NCI-H1048 (cell line): Measurements from ENCODE around the gene LYRM2.
"Not testable (repeated sequence)": the region's sequence is repeated elsewhere in the genome, so short reads cannot be mapped to it uniquely, and the experiment has no call there.

Experiments
- DNase-seq: peaks from one replicate; lab custom pipeline; 2025; lab: John Stamatoyannopoulos, UW

The LYRM2 gene

DNA sequence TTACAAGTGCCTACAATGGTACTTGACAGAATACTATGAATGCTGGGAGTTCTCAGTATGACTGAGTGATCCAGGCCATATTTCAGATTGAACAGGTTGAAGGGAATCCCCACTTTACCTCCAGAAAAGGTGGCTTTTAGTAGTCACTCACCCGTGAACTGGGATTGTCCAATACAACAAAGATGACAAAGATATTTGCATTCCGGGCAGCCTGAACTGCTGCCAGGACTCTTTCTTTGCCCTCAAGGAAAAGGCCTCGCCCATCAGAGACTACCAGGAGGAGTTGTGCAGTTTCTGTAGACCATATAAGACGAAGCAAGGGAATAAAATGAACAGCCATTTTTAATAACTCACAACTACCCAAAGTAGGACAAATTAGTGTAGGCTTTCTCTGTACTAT lies 6.3 kb upstream of the LYRM2 start:
- no peak for DNase-seq

DNA sequence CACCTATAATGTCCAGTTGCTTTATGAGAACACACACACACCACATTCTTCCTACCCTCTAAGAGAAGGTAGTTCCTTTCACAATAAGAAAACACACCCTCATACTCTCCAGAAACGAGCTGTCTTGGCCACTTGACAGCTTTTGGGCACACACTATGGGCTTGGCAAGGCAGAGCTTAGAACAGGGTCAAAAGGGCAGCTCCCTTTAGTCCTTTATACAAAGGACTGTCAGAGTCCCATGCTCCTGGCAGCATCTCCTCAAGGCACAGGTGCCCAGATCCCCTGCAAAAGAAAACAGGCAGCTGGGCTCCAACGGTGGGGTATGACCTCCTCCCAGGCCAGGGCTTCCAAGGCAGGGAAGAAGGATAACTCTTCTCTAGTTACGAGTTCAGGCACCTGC lies 4.9 kb upstream of the LYRM2 start:
- no peak for DNase-seq

DNA sequence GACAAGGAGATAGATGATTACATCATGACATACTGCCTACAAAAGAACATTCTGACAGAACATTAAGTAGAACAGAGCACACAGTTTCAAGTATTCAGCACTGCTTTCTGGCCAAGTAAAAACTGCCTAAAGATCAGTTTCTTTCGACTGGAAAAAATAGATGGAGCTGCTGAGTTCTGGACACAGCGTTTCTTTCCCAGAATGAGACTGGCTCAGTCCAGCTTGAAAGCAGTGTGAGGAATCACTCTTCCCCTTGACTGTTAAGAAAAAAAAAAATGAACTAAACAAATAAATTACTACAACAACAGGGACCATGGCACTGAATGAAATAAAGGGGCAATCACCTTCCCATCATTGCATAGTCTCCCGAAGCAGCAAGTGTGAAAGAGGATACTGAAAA lies 4.4 kb upstream of the LYRM2 start:
- DNase-seq: no peak

DNA sequence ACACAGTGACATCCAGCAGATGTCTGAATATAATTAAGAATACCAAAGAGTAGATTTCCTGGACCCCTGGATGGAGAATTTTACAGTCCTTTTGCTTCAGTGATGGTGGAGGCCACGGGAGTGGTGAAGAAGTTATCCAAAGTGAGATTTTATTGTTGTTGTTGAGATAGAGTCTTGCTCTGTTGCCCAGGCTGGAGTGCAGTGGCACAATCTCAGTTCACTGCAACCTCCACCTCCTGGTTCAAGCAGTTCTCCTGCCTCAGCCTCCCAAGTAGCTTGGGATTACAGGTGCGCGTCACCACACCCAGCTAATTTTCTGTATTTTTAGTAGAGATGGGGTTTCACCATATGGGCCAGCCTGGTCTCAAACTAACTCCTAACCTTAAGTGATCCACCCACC lies 3.0 kb upstream of the LYRM2 start:
- DNase-seq: not testable (repeated sequence)

DNA sequence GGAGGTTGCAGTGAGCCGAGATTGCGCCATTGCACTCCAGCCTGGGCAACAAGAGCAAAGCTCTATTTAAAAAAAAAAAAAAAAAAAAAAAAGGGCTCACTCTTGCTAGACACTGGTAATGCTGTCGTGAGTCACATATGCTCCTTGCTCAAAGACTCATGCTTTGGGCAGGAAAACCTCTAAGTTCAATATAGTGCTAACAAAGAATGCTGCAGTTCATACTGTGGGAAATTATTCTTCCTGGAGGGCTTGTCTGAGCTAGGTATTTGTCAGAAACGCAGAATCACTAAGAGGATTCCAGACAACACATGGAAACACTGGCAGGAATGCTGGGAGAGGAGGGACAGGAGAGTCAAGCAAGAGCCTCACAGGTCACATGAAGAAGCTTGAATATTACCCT lies 2.3 kb upstream of the LYRM2 start:
- DNase-seq: no peak

DNA sequence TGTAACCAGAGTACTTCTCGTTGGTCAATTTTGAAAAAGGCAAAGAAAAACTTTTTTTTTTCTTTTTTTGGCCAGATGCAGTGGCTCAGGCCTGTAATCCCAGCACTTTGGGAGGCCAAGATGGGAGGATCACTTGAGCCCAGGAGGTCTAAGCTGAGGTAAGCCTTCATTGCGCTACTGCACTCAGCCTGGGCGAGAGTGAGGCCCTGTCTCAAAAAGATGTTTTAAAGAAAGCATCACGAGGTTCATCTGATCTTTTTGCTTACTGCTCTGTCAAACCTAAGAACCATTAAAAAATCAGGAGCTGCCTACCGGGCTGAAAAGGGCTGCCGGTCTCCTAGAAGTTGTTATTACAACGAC lies 607 bp downstream of the LYRM2 start:
- no peak for DNase-seq

DNA sequence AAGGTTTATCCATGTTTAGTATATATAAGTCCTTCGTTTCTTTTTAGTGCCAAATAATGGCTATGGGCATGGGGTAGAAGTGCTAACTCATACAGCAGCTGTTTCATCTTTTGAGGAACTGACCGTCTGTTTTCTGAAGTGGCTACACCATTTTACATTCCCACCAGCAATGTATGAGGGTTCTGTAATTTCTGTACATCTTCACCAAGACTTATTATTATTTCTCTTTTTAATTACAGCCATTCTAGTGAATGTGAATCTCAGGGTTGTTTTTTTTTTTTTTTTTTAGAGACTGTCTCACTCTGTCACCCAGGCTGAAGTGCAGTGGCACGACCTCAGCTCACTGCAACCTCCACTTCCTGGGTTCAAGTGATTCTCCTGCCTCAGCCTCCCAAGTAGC lies 2.1 kb downstream of the LYRM2 start:
- DNase-seq: not testable (repeated sequence)

DNA sequence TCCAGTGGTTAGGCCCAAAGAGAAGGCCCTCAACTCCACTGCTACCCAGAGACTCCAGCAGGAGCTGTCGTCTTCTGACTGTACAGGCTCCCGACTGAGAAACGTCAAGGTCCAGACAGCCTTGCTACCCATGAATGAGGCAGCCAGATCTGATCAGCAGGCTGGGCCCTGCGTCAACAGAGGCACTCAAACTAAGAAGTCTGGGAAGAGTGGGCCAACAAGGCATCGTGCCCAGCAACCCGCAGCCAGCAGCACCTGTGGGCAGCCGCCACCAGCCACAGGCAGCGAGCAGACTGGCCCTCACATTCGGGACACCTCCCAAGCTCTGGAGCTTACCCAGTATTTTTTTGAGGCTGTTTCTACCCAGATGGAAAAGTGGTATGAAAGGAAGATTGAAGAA lies 8.1 kb downstream of the LYRM2 start:
- no peak for DNase-seq

DNA sequence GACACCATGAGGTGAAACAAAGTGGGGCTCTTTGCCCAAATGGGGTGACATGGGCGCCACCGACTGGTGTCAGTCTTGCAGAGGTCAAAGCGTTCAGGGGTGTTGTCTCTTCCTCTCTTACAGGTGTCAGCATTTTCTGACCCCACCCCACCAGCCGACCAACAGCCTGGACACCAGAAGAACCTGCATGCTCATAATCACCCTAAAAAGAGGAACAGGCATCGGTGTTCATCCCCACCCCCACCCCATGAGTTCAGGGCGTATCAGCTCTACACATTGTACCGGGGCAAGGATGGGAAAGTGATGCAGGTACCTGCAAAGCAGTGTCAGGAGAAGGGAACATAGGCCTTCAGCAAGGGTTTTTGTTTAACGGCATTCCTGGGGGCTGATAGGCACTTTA lies 14.8 kb downstream of the LYRM2 start:
- DNase-seq: no peak

DNA sequence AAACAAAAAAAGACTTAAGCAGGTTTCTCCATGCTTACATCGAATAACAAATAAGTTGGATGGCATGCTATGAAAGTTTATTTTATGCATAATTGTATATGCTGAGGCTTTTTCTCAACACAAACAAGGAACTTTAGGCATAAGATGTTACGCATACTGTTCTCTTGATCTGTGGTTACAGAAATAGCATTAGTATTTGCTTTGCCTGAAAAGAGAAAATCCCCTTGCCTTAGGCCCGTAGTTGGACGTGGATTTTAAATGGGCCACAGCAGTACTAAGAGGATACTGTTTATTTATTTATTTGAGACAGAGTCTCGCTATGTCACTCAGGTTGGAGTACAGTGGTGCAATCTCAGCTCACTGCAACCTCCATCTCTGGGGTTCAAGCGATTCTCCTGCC lies 19.0 kb downstream of the LYRM2 start:
- DNase-seq: no peak

DNA sequence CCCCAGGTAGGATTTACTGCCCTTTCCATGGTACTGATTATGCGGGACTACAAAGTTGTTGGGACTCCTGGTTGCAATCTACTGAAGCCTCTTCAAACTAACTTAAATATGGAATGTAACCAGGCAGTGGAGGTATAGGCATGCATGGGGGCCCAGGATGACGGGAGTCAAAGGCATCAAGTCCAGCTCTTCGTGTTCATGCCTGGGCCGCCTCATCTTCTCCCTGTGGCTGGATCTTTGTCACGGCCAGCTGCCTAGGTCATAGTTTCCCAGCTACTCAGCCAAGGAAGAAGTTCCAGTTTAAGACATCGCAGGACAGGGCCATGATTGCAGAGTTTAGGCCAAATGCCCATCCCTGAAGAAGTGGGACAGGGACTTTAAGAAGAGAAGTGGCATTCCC lies 20.5 kb downstream of the LYRM2 start:
- no peak for DNase-seq

DNA sequence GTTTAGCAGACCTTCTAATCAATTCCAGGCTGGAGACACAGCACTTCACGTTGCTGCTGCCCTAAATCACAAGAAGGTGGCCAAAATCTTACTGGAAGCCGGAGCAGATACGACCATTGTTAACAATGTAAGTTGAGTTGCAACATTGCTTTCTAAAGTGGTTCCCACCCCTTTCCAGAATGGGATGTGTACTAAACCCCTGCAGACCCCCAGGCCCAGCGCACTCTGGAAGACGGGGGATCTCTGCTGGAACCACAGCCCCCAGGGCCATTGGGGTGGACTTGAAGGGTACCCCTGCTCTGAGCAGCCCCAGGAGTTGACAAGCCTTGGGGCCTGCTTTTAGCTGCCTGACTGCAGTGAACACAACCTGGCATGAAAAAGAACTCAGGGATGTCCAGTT lies 22.0 kb downstream of the LYRM2 start:
- DNase-seq: no peak

DNA sequence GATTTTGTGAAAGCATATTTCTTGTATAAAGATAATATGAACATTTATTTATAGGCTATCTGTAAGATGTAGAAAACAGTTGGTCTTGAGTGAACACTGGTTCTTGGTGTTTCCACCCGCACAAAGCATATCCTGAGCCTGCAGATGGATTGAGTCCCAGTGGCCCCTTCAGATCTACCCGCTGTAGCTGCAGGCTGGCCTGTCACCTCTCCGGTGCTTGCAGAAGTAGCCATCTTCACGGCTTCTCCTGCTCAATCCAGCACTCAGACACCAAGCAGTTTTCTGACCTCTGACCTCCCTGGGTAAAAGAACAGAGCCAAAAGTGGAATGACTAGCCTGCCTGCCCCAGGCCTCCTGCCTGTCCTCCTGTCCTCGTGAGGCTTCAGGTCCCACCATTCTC lies 22.7 kb downstream of the LYRM2 start:
- no peak for DNase-seq

DNA sequence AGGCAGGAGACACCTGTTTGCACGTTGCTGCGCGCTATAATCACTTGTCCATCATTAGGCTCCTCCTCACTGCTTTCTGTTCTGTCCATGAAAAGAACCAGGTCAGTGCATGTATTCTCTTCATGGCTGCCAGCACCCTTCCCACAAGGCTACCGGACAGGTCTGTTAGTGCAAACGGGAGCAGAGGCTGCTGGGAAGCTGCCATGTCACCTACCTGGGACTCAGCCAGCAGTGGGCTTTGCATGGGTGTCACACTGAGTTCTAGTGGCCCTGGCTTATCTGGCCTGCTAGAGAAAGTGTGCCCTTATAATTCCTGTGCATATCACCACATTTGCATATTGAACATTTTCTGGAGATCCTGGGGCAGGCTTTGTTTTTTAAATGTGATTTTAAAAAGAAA lies 24.8 kb downstream of the LYRM2 start:
- no peak for DNase-seq

DNA sequence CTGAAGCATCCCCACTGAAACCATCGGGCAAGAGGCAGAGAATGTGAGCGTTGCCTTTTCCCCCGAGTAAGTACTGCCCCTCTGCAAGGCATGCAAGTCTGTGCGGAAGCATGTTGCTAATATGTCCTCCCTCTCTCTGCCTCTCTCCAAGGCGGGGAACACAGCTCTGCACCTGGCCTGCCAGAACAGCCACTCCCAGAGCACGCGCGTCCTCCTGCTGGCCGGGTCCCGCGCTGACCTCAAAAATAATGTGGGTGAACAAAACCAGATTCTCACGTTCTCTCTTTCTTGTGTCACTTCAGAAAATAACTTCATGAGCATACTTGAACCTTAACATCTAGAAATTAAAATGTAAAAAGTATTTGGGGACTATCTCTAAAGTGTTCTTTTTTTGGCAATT lies 26.4 kb downstream of the LYRM2 start:
- DNase-seq: no peak

DNA sequence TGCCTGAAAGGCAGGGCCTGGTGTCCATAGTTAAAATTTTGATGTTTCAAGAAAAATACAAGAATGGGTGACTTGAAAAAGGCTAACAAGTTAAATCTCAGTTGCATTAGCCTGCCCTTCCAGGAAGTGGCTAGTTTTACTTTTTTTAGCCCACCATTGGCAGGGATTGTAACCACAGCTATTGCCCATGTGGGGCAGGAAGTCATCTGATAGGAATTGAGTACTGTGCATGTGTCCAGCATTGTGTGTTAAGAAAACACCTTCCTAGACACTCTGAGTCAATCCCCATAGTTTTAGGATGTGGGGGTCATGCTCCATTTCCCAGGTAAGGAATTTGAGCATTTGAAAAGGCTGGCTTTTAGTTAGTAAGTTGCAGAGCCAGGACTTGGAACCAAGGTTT lies 26.9 kb downstream of the LYRM2 start:
- DNase-seq: no peak

DNA sequence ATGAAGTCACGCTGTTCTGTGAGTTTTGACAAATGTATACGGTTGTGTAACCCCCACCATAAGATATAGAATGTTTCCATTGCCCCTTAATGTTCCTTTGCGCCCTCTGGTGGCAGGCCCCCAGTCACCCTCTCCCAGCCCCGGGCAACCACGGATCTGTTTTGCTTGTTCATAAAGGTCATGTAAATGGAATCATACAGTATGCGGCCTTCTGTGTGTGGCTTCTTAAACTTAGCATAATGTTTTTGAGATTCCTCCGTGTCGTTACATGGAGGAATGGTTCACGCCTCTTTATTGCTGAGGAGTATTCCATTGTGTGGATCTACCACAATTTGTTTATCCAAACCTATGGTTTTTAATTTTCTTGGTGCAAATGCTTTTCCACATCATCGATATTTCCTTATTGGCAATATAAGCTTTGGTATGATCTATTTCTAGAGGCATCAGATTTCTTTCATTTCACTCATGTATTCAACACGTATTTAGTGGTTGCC lies 28.4 kb downstream of the LYRM2 start:
- DNase-seq: peak; percentile 15

DNA sequence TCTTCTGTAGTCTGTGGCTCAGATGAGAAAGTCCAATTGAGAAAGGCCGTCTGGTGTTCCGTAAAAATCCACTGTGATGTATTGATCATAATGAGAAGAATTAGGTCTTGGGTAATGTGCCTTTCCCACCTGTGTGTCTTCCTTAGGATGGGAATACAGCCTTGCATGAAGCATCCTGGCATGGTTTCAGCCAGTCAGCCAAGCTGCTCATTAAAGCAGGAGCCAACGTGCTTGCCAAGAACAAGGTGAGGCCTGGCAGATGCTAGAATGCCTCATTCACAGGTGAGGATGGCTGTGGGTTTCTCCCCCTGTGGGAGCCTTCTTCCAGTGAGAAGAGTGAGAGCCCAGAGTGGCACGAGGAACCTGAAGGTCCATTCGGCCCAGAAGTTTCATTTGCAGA lies 32.7 kb downstream of the LYRM2 start:
- no peak for DNase-seq

DNA sequence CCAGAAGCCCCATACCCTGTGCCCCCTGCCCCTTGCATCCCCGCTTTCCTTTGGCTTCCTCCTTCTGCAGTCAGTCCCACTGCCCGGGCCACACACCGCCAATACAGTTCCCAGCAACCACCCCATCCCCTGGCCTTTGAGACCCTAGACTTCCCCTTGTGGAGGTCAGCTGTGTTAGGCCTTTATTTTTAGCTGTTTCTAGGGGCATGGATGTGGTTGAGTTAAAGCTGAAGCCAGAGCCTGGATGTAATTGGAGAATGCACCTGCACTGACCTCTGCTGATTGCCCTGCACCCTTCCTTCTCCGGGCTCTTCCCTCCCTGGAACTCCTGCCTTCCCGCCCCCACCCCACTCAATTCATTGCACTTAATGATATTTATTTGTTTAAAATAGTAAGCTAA lies 33.9 kb downstream of the LYRM2 start:
- no peak for DNase-seq

DNA sequence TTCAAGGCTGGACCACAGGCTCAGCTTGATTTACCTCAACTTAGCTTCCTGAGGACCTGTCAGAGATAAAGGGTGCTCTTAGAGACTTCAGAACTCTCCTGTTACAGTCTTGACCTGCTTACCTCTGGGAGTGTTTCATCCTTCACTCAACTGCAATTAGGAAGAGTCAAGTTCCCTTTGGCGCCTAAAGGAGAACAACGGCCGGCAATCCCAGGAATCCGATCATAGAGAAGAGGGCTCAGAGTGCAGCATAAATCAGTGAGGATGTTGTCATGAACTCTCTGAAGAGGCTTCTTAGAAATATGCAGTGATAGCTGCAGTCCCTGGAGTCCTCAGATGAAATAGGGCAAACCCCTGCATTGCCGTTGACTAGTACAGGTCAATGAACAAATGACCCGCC lies 36.4 kb downstream of the LYRM2 start:
- DNase-seq: no peak

DNA sequence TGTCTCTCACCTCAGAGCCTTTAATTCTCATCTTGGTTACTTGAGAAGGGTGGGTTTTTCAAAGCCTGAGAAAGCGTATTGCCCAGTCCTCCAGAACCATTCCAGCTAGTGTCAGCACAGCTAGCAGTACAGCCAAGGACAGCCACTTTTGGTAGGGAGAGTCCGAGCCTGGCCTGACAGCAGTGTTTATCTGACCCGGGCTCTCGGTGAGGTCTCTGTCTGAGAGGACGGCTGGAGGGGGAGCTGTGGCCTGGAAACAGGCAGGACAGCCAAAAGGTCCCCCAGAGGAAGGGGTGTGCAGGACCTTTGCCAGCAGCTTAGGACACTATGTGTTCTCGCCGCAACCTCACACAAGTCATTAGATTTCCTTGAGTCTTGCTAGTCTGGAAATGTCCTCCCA lies 38.8 kb downstream of the LYRM2 start:
- DNase-seq: no peak

DNA sequence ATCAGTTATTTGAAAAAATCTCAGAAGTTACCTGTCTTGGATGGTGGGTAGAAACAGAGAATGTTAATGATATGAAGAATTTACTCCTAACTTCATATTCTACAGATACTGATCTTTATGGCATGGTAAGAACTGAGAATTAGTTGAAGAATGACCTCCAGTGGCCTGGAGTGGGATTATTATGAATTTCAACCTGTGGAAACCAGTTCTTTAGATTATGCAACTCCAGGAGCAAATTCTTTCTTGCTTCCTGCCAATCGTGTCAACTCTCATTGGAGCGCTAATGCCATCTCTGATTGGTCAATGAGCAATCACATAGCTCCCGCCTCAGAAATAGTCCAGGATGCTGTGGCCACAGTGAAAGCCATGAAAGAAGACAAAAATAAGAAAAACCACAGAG lies 40.6 kb downstream of the LYRM2 start:
- DNase-seq: no peak

DNA sequence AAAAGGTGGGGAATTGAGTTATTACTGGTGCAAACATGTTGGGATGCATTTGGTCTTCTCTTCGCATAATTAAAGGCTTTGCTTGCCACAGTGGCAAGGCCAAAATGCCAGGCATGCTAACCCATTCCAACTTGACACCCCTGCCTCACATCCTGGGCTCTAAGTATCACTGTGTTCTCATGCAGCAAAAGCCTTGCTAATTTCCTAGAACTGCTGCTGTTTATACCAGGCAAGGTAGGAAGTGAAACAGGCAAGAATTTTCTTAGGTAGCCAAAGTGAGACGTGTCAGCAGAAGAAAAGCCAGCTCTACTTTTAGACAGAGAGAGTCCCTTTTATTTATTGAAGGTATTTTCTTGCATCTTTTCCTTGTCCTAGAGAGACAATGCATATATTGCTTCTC lies 41.2 kb downstream of the LYRM2 start:
- DNase-seq: no peak

DNA sequence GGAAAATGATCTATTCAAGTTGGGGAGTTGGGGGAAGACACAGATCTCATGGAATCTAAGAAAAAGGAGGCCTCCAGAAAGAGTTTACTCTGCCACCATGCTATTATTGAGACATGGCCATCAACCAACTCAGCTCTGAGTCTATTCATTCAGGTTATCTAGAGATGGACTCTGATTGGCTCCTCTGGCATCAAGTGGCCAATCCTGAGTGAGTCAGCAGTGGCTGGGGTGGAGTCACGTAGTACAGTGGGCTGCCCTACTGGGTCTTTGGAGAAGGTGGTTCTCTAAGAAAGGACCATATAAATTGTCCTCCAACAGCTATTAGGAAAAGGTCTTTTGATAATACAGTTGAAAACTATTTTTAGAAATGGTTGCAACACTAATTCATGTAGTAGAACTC lies 42.1 kb downstream of the LYRM2 start:
- no peak for DNase-seq

DNA sequence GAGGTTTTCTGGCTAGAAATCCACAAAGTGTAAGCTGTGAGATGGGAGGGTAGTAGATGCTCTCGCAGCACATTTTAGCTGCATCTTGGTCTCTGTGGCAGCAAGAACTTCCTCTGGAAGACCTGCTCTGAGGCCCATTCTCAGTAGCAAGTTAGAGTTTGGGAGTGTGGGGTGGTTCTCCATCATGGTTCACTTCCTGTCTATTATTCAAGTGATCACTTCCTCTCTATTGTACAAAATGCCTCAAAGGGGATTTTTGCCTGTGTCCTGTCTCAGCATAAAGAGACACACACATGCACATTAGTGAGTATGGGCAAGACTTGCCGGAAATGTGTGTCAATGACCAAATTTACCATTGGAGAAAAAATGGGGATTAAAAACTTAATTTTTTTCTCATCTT lies 42.5 kb downstream of the LYRM2 start:
- DNase-seq: no peak
